Hepatocyte (in vitro differentiated cells): Measurements from ENCODE around the gene THAP4.

ENCODE experiments used
- EZH2 ChIP-seq: fragments of 200-600 bp; sonication (generic); IDR thresholded peaks from 2 replicates; pipeline ENCODE4 v1.6.1; 2016; ENCODE audit warnings: antibody characterized with exemption, mild to moderate bottlenecking, borderline replicate concordance
- EZH2phosphoT487 ChIP-seq: fragments of 200-600 bp; sonication (generic); IDR thresholded peaks from one replicate; pipeline ENCODE4 v1.6.1; 2018; ENCODE audit warnings: antibody characterized with exemption, mild to moderate bottlenecking, low read depth, moderate library complexity; ENCODE audit not compliant: unreplicated experiment, severe bottlenecking
- TF ChIP-seq, protein P1 (sequence below): fragments of 200-600 bp; sonication (generic); IDR thresholded peaks from 2 replicates; pipeline ENCODE4 v1.5.1; 2016; ENCODE audit warnings: antibody characterized with exemption, mild to moderate bottlenecking; ENCODE audit not compliant: poor library complexity

DNA sequence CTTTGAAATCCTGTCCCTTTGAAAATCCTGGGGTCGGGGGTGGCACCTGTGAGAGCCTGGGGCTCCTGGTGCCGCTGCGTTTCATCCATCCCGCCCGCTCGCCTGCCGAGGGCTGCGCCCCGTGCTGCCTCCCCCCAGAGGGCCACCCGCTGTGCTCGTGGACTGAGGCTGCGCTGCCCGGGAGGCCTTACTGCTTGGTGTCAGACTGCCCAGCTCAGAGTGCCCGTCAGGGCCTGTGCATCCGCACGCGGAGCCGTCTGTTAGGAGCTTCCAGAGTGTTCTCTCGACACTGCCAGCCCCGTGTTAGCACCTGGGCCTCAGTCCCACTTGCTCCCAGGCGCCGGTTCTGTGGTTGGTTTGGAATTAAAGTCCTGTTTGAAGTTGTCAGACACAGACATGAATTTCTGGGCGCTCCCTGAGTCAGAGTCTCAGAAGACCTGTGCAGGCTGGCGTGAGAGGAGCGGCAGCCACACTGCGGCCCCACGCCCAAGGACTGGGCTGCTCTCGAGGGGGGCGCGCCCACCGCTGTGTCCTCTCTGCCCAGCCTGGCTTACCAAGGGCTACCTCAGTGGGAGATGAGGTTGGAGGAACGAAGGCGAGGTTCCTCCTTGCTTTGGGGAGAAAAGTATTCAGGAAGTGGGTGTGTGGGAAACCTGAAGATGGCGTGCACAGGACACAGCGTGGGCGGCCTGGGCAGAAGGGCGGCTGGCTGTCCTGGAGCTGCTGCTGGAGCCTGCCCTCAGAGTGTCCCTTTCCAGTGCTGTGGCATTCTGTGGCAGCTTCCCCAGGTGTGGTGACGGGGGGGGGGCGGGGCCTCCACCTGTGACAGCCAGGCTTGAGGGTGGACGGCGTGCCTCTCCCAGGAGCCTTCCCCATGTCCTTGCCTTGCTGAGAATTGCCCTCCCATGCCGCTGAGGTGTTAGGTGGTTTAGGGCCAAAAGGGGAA, 35.6 kb upstream of the THAP4 start:
- TF ChIP-seq, protein P1, sequence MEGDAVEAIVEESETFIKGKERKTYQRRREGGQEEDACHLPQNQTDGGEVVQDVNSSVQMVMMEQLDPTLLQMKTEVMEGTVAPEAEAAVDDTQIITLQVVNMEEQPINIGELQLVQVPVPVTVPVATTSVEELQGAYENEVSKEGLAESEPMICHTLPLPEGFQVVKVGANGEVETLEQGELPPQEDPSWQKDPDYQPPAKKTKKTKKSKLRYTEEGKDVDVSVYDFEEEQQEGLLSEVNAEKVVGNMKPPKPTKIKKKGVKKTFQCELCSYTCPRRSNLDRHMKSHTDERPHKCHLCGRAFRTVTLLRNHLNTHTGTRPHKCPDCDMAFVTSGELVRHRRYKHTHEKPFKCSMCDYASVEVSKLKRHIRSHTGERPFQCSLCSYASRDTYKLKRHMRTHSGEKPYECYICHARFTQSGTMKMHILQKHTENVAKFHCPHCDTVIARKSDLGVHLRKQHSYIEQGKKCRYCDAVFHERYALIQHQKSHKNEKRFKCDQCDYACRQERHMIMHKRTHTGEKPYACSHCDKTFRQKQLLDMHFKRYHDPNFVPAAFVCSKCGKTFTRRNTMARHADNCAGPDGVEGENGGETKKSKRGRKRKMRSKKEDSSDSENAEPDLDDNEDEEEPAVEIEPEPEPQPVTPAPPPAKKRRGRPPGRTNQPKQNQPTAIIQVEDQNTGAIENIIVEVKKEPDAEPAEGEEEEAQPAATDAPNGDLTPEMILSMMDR, result no peak
- no peak for TF ChIP-seq EZH2phosphoT487
- no peak for TF ChIP-seq EZH2
